HUES6 (cell line): ENCODE results near the gene ATAD5.

Source experiments
- H3K27ac ChIP-seq: 2 replicates; pipeline ENCODE4 v1.7.0; 2013; ENCODE audit warnings: low read depth, mild to moderate bottlenecking, low read length, inconsistent platforms
- H3K27me3 ChIP-seq: 2 replicates; pipeline ENCODE4 v1.6.1; 2013; ENCODE audit warnings: low read length; ENCODE audit not compliant: control insufficient read depth, insufficient read depth
- H3K36me3 ChIP-seq: 2 replicates; pipeline ENCODE4 v1.6.1; 2013; ENCODE audit warnings: low read length; ENCODE audit not compliant: control insufficient read depth, insufficient read depth
- H3K4me1 ChIP-seq: 2 replicates; pipeline ENCODE4 v1.6.1; 2013; ENCODE audit warnings: low read length; ENCODE audit not compliant: control insufficient read depth, insufficient read depth
- H3K4me3 ChIP-seq: 2 replicates; pipeline ENCODE4 v1.5.1; 2013; ENCODE audit warnings: low read depth, low read length
- H3K9ac ChIP-seq: one replicate; pipeline ENCODE4 v1.6.1; 2013; ENCODE audit warnings: mild to moderate bottlenecking, low read length
- H3K9me3 ChIP-seq: 2 replicates; pipeline ENCODE4 v1.6.1; 2013; ENCODE audit warnings: low read depth, low read length; ENCODE audit not compliant: control insufficient read depth, insufficient read depth

ATAD5 gene

DNA sequence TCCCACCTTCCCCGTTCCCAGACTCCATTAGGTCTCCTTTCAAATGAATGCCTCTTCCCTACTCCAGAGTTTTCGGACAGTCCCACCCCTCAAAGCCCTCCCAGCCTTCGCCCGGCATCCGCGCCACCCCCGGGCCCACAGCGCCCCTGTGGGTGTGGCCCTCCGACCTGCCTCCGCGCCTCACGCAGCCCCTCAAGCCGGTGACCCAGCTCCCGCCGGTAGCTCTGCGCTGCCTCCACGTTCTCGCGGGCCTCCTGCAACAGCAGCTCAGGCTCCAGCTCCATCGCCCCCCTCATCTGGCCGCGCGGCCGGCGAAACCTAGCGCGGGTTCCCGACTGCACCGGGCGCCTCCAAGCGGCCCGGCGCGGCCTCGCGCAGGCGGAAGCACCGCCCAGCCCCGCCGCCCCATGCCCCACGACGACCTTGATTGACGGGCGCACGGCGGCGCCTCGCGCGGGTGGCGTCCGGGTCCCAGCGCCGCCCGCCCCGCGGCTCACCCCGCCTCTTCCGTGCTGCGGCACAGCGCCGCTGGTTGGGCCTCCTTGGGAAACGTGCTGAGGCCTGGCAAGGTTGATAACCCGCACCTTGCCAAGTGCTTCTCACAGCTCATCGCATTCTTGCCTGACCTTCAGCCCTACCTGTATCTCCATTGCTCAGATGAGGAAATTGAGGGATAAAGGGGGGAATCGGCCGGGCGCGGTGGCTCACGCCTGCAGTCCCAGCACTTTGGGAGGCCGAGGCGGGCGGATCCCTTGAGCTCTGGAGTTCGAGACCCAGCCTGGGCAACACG lies 7.2 kb upstream of the ATAD5 start, which contains the start of gene CRLF3:
TSS of gene CRLF3 (minus strand) at position 337 of the 790 bp plus-strand sequence. CDS start at position 296, 41 bp downstream.
- H3K9me3 ChIP-seq = no peaks in the 10 kb centered on the region

DNA sequence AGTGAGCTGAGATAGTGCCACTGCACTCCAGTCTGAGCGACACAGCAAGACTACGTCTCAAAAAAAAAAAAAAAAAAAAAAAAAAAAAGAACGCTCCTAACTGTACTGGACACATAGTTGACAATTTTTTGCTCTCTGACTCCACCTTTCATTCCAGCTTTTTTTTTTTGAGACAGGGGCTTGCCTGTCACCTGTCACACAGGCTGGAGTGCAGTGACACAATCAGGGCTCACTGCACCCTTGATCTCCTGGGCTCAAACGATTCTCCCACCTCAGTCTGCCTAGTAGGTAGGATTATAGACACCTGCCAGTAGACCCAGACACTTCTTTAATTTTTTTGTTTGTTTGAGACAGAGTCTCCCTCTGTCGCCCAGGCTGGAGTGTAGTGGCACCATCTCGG lies 4.7 kb upstream of the ATAD5 start:
- Histone ChIP-seq H3K4me1 (peaks cover 22% of the 10 kb centered on the region), H3K27ac (no peak overlapping the region), H3K4me3 (no peak overlapping the region), H3K9ac (no peak overlapping the region), H3K36me3 (peaks cover 2% of the 10 kb centered on the region; the same call in 1 of the 2 replicates), H3K27me3 (no peaks in the 10 kb centered on the region), H3K9me3 (no peaks in the 10 kb centered on the region)

More for the DNA sequence above, 7.2 kb upstream of the ATAD5 start, which contains the start of gene CRLF3:
- Histone ChIP-seq H3K4me3 (peak within 1 kb of the TSS; percentile 79), H3K27ac (peak within 1 kb of the TSS; percentile 74), H3K36me3 (no peaks in the 10 kb centered on the region), H3K9ac (peak within 1 kb of the TSS; percentile 79), H3K4me1 (peaks cover 11% of the 10 kb centered on the region; the same call in 1 of the 2 replicates), H3K27me3 (no peaks in the 10 kb centered on the region)

DNA sequence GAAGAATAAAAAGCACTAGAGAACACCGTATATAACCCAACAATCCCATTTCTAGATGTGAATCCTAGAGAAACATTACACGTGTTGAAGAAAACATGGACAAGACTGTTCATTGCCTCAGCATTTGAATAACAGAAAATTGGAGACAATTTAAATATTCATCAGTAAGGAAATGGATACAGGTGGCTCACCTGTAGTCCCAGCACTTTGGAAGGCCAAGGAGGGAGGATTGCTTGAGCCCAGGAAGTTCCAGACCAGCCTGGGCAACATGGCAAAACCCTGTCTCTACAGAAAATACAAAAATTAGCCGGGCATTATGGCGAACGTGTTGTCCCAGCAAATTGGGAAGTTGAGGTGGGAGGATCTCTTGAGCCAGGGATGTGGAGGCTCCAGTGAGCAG lies 2.7 kb upstream of the ATAD5 start:
- H3K27me3 ChIP-seq = no peaks in the 10 kb centered on the region
- H3K9me3 ChIP-seq = no peaks in the 10 kb centered on the region
- no peak overlapping the region for H3K27ac ChIP-seq
- H3K4me3 ChIP-seq = no peak overlapping the region
- H3K4me1 ChIP-seq = peaks cover 24% of the 10 kb centered on the region
- no peak overlapping the region for H3K9ac ChIP-seq
- peaks cover 4% of the 10 kb centered on the region; the same call in 1 of the 2 replicates for H3K36me3 ChIP-seq

DNA sequence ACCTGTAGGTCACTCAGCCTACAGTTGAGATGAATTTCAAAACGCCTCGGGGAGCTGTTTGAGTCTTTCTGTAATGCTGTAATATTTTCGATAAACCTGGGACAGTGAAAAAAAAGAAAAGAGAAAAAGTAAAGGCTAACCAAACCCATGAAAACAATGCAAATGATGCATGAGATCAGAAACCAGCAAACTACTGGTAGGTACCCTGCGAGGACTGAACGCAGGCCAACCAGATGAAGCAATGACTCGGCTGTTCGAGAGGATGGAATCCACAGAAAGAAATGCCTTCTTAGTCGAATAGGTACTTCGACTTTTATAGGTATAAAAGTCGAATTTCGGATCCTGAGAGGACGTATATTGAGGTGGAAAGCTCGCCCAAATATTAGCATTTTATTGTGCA lies 509 bp upstream of the ATAD5 start:
- H3K9me3 ChIP-seq = no peaks in the 10 kb centered on the region
- peak overlapping the region; percentile 91; the same call in 1 of the 2 replicates for H3K27ac ChIP-seq
- no peaks in the 10 kb centered on the region for H3K27me3 ChIP-seq
- H3K9ac ChIP-seq = peak overlapping the region; percentile 98
- H3K4me1 ChIP-seq = peaks cover 19% of the 10 kb centered on the region
- peak overlapping the region; percentile 97 for H3K4me3 ChIP-seq
- peaks cover 15% of the 10 kb centered on the region for H3K36me3 ChIP-seq

DNA sequence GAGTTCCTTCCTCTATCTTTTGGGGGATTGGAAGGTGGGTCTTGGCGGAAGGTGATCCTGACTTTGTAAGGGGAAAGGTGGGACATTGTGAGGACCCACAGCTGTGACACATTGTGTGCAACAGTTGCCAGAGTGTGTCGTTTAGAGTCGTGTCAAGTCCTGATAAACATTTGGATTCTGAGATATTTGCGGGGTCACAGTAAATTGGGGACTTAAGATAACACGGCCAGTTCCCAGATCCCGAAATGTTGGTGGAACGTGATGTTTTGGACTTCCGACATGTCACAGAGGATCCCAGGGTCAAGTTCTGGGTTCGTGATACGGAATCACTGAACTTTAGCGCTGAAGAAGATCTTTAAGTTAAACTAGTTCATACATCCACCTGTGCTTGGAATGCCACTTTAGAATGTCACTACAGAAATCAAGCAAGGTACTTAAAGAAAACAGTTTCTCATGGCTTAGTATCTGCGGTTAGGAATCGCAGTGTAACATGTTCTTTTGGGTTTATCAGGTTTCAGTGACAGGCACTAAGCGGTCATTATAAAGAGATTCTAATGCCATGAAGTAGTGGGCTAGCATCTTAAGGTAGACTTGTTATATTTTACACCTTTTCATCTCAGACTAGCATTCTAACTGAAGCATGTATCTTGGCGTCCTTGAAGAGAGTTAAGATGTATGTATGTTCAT lies 815 bp downstream of the ATAD5 start:
- H3K27me3 ChIP-seq = no peaks in the 10 kb centered on the region
- no peaks in the 10 kb centered on the region for H3K9me3 ChIP-seq
- peaks cover 27% of the 10 kb centered on the region for H3K36me3 ChIP-seq
- peak overlapping the region; percentile 97 for H3K4me3 ChIP-seq
- H3K4me1 ChIP-seq = peaks cover 19% of the 10 kb centered on the region
- H3K9ac ChIP-seq = peak overlapping the region; percentile 98
- H3K27ac ChIP-seq = peak overlapping the region; percentile 91

DNA sequence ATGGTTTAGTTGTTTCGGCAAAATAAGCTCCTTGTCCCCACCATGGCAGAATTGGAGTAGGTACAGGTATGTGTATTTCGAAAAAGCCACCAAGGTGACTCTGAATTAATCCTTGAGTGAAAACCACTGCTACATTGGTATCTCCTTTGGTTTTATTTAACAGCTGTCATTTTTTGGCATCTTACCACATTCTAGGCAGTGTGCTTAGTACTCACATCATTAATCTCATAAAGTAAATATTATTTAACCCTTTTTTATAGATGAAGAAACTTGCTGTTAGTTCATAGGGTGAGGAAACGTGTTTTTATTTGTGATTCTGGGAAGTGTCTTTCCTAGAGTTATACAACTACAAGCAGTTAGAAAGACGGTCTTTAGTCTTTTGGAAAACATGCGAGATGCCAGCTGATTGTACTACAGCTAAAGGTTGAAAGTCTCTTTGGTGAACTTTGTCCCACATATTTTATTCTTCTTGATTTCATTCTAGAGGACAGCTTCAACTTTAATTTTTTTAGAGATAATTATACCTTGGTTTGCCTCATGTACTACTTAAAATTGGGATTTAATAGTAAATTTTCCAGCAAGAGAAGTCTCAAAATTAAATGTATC lies 6.5 kb downstream of the ATAD5 start:
- Histone ChIP-seq H3K27me3 (no peaks in the 10 kb centered on the region), H3K36me3 (peaks cover 68% of the 10 kb centered on the region), H3K9ac (no peak overlapping the region), H3K4me1 (peaks cover under 1% of the 10 kb centered on the region; the same call in 1 of the 2 replicates), H3K4me3 (no peak overlapping the region), H3K9me3 (no peaks in the 10 kb centered on the region), H3K27ac (no peak overlapping the region)

DNA sequence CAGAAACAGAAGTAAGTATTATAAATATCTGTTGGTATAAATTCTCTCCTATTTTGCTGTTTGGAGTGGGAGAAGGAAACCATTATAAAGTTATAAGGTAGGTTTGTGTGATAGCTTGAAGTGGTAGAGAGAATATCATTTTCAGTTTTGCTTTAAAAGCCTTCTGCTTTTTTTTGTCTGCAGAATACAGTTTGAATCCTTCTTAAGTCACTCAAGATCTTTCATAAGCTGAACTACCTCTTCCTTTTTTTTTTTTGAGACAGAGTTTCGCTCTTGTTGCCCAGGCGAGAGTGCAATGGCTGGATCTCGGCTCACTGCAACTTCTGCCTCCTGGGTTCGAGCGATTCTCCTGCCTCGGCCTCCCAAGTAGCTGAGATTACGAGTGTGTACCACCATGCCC lies 9.0 kb downstream of the ATAD5 start:
- H3K27me3 ChIP-seq = no peaks in the 10 kb centered on the region
- H3K4me3 ChIP-seq = no peak overlapping the region
- H3K36me3 ChIP-seq = peaks cover 73% of the 10 kb centered on the region

DNA sequence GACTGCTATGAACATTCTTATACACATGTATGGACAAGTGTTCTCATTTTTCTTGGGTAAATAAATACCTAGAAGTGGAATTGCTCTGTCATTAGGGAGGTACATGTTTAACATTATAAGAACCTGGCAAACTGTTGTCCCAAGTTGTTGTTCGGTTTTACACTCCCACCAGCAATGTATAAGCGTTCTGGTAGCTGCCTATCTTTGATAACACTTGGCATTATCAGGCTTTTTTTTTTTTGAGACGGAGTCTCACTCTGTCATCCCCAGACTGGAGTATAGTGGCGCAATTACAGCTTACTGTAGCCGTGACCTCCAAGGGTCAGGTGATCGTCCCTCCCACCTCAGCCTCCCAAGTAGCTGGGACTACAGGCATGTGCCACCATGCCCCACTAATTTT lies 16.3 kb downstream of the ATAD5 start:
- H3K9me3 ChIP-seq = no peaks in the 10 kb centered on the region
- no peak overlapping the region for H3K9ac ChIP-seq
- no peak overlapping the region for H3K4me3 ChIP-seq
- no peak overlapping the region for H3K27ac ChIP-seq
- no peaks in the 10 kb centered on the region for H3K4me1 ChIP-seq
- peaks cover 65% of the 10 kb centered on the region for H3K36me3 ChIP-seq
- H3K27me3 ChIP-seq = no peaks in the 10 kb centered on the region

More for the DNA sequence above, 9.0 kb downstream of the ATAD5 start:
- Histone ChIP-seq H3K9me3 (no peaks in the 10 kb centered on the region), H3K9ac (no peak overlapping the region), H3K4me1 (no peaks in the 10 kb centered on the region), H3K27ac (no peak overlapping the region)

DNA sequence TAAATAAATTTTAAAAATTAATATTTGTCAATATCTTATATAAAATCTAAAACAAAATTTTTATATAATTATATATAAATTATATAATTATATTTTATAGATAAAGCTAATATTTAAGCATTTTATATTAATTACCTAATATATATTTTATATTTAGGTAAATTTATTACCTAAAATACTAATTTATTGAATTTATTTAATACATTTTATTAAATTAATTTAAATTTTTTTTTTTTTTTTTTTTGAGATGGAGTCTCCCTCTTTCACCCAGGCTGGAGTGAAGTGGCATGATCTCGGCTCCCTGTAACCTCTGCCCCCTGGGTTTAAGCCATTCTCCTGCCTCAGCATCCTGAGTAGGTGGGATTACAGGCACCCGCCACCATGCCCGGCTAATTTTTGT lies 22.4 kb downstream of the ATAD5 start:
- Histone ChIP-seq H3K27me3 (no peaks in the 10 kb centered on the region), H3K27ac (no peak overlapping the region), H3K4me3 (no peak overlapping the region), H3K9me3 (no peaks in the 10 kb centered on the region), H3K4me1 (no peaks in the 10 kb centered on the region), H3K9ac (no peak overlapping the region), H3K36me3 (peaks cover 70% of the 10 kb centered on the region)

DNA sequence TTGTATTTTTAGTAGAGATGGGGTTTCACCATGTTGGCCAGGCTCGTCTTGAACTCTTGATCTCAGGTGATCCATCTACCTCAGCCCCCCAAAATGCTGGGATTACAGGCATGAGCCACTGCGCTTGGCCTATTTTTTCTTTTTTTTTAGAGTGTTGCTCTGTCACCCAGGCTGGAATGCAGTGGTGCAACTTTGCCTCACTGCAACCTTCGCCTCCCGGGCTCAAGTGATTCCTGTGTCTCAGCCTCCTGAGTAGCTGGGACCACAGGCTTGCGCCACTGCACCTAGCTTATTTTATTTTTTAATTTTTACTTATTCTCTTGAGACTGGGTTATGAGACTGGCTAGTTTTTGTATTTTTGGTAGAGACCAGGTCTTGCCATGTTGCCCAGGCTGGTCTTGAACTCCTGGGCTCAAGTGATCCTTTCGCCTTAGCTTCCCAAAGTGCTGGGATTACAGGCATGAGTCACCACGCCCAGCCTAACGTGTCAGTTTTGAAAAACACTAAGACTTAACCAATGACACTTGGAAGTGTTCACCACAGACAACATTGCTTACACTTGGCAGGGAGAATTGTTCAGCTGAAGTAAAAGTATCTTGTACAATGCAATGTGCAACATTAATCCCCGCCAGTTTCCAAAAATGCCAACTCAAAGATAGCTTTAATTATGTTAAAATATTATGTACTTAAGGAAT lies 26.9 kb downstream of the ATAD5 start:
- H3K9ac ChIP-seq = no peak overlapping the region
- H3K4me1 ChIP-seq = no peaks in the 10 kb centered on the region
- no peak overlapping the region for H3K27ac ChIP-seq
- H3K4me3 ChIP-seq = no peak overlapping the region
- H3K9me3 ChIP-seq = no peaks in the 10 kb centered on the region
- peaks cover 68% of the 10 kb centered on the region for H3K36me3 ChIP-seq
- no peaks in the 10 kb centered on the region for H3K27me3 ChIP-seq
